NK-92 treated with Interleukin-12 subunit alpha and Interleukin-12 subunit beta, amount 100 ng/mL, for 24 hours (cell line): ENCODE measurements around the gene LPIN1.

ENCODE experiments used
- DNase-seq: peaks from one replicate; lab custom pipeline; 2025; lab: John Stamatoyannopoulos, UW

LPIN1 gene, protein sequence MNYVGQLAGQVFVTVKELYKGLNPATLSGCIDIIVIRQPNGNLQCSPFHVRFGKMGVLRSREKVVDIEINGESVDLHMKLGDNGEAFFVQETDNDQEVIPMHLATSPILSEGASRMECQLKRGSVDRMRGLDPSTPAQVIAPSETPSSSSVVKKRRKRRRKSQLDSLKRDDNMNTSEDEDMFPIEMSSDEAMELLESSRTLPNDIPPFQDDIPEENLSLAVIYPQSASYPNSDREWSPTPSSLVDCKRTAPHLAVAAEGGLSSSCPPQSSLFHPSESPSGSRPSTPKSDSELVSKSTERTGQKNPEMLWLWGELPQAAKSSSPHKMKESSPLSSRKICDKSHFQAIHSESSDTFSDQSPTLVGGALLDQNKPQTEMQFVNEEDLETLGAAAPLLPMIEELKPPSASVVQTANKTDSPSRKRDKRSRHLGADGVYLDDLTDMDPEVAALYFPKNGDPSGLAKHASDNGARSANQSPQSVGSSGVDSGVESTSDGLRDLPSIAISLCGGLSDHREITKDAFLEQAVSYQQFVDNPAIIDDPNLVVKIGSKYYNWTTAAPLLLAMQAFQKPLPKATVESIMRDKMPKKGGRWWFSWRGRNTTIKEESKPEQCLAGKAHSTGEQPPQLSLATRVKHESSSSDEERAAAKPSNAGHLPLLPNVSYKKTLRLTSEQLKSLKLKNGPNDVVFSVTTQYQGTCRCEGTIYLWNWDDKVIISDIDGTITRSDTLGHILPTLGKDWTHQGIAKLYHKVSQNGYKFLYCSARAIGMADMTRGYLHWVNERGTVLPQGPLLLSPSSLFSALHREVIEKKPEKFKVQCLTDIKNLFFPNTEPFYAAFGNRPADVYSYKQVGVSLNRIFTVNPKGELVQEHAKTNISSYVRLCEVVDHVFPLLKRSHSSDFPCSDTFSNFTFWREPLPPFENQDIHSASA

DNA sequence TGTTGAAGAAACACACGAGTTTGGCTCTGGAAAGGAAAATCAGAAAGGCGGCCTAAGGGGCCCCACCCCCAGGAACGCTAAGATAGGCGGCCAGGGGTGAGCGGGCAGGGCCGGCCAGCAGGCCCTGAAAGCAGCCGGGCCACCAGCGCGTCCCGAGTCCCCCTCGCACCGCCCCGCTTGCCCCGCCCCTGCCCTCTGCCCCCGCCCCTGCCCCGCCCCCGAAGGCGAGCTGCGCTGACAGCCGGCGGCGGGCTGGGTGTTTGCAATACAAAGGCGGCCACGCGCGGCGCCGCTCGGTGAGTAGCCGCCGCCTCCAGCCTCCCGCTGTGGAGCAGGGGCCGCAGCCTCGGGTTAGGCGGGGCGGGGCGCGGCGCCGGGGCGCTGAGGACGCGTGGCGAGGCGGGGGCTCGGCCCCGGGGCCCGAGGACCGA, at the start of gene LPIN1:
LPIN1 (plus strand) TSS at position 257 of the 431 bp plus-strand sequence. CDS start 18,910 bp downstream, outside the sequence.
- DNase-seq, result peak; percentile 83

DNA sequence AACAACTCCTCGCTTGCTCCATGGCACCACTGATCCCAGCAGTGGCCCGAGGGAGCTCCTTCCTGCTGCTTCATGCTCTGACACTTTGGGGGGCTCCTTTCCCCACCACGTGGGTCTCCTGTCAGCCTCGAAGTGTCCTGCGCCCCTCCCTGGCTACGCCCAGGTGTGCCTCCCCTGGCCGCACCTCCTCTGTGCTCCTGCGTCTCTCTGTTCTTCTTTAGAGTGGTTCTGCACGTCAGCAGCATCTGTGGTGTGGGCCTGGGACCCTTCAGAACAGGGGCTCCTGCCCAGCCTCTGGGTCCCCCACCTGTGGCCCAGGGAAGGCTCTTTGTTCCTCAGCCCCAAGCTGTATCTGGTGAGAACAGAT, 49.7 kb upstream of the LPIN1 start:
- no peak for DNase-seq

DNA sequence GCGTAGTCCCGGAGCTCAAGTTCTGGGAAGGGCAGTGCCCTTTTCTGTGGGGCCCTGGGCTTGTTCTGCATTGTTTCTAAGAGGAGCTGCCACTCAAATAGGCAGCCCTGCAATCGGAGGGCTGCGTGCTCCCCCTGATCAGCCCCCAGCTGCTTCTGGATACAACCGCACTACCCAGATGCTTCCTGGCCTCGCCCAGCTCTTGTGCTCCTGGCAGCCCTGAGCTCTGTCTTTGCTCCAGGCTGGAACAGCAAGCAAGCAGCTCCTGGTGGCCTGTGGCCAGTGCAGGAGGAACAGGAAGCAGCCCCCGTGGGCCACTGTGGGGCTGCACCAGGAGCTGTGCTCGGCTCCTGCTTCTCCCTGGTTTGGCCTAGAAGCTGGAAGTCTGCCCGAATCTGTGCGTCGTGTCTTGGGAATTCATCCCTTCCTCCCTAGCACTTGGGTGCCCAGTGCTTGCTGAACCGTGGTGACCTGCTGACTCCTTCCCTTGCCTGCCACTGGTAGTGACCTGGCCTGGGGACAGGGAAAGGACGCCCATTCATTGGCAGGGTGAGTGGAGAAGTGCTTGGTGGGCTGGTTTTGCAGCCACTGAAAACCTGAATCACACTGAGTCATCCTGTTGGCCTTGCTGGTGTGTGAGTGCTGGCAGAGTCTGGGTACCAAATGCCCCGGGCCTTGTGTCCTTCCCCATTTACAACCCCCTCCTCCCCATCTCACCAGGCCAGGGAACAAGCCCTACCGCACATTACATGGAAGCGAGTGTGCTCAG, 49.1 kb upstream of the LPIN1 start:
- no peak for DNase-seq

DNA sequence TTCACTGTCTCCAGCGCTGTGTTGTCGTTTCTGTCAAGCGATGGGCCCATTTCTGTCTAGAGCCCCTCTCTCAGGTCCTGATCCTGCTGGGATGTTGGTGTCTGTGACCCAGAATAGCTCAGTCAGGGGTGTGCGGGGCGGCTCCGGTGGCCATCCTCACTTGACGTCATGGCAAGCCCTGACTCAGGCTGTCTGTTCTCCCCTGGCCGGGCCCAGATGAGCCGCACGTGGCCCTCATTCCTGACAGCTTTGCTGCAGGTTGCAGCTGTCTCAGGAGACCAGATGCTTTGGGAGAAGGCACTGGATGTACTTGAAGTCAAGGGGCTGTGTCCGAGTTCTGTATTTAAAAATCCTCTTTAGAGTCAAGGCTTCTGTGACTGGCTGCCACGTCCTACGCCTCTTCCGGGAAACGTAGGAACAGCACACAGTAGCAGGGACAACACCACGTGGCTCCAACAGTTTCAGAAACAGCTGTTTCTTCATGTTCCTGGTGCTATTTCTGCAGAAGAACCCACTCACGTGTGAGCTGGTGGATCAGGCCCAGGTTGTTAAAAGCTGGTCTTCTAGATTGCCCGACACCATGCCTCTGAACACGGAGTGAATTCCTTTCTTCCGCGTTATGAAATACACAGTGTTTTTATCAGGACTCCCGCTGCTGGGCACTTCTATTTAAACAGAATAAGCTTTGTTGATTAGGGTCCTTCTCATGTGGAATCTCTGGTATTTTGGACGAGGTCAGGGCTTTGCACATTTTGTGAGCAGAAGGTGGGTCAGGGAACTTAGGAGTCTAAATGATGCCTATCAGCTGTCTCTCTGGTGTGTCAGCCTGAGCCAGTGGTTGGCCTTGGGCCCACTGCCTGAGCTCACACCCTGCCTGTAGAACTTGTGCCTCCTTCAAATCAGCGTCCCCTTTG, 48.2 kb upstream of the LPIN1 start:
- DNase-seq, result no peak

DNA sequence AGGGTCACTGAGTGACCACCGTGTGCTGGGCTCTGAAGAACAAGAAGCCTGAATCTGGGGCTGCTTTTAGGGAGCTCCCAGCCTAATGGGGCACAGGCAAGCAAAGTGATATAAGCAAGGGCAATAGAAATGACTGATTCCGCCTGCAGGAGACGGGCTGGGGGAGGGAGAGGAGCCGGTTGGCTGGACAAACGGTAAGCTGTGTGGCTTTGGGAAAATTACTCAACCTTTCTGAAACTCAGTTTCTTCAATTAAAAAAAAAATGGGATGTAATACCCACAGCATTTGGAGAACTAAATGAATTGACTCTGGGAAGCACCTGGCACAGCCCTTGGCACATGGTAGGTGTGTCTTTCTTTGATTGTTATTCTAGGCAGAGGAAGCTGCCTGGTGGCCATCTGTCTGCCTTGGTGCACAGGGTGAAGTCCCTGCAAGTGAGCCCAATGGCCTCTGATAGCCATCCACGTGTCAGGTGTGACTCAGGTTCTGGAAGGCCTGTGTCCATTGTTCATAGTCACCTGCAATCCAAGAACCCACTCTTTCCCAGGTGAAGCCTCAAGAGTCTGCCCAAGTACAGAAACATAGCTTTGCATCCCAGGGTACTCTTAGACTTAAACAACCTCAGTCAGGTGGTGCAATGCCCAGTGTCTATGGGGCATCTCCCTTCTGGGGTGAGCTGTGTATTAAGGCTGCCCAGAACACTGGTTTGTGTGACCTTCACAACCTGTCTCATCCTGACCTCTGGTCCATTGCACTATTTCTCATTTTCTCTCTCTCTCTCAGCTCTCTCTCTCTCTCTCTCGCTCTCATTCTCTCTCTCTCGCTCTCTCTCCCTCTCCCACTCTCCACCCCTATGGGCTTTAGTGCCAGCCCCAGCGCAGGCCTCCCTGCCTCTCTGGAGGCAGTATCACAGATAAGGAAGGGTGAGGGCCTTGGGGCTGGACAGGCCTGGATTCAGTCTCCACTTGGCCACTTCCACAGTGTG, 46.5 kb upstream of the LPIN1 start:
- no peak for DNase-seq

DNA sequence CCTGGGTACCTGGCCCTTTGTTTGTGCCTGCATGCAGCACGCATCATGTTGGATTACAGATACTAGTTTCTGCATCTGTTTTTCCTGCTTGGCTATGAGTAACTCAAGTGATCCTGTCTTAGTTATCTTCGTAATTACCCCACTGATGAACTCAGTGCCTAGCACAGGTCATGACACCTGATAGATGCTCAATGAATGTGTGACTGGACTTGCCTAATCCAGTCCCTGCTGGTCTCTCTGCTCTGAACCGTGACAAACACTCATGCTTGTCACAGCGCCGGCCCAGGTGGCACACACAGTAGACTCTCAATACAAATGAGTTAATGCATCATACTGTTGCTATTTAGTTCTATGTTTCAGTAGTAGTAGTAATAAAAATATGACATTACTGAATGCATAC, 45.2 kb upstream of the LPIN1 start:
- DNase-seq, result no peak

DNA sequence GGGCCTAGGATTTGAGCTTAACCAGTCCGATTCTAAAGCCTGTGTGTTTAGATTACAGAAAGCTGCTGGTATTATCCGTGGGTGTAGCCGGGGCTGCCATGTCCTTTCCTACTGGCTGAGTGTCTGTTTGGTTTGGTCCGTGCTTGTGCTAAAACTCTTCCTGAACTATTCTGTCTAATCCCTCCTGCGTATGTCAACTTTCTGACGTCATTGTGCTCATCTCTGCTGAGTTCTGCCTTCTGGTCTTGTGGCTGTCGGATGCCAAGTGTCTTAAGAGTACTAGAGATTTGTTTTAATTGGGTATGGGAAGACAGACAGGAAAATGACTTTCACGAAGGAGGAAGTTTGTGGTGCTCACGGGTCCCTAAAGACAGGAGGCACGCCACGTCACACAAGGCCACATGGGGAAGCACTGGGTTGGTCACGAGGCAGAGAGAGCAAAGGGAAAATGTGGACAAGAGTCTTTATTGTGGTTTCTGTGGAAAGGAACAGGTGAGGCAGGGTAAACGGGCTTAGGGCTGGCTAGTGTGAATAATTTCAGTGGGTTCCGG, 44.6 kb upstream of the LPIN1 start:
- no peak for DNase-seq

DNA sequence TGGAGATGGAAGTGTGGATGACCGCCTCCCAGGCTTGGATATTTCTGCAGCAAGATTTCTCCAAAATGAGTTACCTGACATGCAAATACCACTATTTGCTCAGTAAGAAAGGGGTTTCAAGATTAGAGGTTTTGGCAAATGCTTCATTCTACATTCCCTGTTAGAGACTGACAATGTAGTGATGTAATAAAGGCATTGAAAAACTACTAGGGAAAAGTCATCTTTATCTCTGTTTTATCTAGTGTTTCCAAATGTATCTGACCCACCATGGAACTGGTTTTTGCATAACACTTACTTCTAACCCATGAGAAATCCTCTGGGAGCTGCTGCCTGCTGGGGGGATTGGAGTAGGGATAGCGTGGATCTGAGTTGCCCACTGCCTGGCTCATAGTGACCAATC, 43.5 kb upstream of the LPIN1 start:
- DNase-seq, result no peak

DNA sequence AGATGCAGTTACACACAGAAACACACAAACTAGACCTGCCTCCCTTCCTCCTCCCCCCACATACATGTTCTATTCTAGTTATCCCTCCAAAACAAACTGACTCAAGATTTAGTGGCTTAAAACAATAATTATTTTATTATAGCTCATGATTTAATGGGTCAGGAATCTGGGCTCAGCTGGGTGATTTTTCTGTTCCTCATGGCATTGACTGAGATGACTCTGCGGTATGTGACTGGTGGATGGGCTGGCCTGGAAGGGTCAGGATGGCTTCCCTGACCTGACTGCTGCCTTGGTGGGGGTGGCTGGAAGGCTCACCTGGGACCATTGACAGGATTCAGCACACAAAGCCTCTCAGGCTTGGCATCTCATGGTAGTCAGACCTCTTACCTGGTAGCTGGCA, 42.7 kb upstream of the LPIN1 start:
- no peak for DNase-seq

DNA sequence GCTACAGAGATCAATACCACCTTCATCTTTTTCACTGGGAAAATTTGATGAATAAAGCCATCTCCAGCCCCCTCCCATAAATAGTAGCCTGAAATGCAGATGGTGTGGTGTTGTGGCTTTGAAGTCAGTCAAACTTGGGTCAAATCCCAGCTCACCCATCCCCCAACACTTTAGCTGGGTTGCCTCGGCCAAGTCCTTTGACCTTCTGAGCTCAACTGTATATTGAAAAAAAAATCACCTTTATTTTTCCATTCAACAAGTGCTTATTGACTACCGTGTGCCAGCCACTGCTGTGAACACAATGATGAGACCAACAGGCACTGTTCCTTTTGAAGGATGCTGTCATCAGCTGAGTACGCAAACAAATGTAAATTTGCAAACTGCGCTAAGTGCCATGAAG, 41.4 kb upstream of the LPIN1 start:
- DNase-seq, result no peak

DNA sequence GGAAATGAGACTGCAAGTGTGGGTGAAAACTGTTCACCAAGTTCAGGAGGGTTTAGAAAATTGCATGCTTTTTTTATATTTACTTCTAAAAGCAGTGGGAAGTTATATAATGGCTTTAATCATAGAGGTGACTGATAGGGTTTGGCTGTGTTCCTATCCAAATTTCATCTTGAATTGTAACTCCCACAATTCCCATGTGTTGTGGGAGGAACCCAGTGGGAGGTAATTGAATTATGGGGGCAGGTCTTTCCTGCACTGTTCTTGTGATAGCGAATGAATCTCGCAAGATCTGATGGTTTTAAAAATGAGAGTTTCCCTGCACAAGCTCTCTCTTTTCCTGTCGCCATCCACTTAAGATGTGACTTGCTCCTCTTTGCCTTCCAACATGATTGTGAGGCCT, 40.7 kb upstream of the LPIN1 start:
- DNase-seq, result no peak

DNA sequence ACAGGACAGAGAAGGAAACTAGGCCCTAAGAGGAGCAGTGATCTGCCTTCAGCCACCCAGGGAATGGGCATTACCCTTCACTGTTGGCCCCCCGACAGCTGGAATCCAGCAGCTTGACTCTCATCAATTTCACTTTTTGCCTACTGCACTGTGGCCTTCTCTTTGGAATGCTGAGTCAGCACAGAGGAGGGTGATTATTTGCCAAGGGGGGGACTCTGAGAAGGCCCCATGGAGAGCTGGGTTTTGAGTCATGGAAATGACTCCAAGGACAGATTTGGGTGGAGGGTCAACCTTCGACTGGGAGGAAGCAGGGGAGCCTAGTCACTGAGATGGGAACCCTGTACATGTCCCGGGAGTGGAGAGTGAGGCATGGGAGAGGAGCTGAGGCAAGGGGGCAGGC, 38.3 kb upstream of the LPIN1 start:
- DNase-seq, result no peak

DNA sequence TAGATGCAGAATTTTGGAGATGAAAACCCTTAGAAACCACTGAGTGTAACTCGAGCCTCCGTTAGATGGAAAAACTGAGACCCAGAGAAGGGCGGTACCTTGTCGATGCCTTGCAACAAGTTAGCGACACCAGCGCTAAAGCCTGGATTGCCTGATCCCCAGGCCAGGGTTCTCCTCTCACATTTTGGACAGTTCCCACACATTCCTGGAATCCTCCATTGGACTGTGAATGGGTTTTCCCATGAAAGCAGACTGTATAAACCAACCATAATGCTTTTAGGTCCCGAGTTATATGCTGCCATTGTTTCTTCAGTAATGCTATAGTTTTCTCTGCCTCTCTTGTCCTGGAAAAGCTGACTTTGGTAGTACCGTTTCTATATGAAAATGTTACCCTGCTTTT, 37.1 kb upstream of the LPIN1 start:
- no peak for DNase-seq

DNA sequence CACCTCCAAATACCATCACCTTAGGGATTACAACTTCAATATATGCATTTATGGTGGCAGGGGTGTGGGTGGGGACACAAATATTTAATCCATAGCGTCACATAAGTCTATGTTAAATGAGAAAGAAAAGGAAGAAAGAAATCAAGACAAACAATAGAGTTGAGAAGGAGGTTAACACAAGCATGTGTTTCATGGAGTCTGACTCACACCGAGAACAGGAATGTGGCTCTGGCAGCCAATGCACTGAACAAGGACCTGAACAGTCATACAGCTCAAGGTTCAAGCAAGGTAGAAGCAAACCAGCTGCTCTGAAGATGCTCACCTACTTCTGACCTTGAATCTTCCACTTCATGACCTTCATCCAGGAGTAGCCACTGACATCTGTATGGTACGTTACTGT, 36.2 kb upstream of the LPIN1 start:
- no peak for DNase-seq

DNA sequence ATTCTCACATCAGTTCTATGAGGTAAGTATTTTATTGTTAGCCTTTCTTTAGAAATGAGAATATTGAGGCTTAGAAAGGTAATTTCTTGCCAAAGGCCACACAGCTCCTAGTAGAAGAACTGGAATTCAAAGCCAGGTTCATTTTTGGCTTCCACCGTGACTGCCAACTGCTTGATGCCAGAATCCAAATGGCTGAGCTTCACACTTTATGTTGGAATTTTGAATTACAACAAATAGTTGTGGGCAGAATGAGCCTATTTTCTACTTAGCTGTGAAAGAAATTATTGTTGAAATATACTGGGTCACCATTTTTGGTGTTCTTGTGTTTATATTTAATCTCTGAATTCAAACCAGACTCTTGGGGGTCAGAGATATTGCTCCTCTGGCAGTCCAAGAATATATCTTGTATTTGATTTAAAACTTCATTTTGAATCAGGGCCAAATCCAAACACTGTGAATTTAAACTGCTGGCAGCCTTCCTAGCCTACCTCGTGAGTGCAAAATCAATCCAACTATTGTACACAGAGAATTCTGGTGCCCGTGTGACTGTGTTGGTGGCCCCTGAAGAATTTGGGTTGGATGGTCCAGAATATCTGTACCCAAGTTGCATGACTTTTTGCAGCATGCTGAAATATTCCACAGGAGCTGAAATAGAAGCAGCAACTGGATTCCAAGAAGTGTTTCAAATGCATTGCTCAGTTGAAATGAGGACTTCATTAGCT, 35.6 kb upstream of the LPIN1 start:
- DNase-seq, result no peak

DNA sequence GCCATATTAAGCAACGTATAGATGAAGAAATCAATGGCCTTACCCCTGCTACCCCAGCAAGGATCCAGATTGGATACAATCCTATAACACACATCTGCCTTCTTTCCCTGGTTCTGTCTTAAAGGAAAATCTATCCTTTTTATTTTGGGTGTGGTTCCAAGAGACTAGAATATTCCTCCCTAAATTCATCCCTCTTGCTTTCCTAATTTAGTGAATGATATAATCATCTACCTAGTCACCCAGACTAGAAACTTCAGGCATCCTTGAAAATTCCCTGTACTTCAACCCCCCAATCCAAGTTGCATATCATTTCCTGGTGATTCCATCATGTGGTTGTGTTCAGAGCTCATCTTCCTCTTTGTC, 35.1 kb upstream of the LPIN1 start:
- no peak for DNase-seq

DNA sequence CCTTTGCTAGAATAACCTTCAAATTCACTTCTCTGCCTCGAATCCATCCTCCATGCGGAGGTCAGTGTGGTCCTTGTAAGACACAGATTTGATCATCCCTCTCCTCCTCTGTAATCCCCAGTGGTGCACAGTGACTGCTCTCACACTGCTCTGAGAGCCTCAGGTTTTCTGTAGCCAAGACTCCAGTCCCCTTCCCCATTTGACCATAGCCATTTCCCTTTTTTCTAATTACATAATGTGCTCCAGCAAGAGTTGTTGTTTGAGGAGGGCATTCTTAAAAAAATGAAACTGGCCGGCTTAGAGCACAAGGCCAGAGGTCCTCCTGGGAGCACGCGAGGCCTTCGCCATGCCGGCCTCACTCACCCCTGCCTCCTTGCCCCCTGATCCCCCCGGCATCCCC, 34.7 kb upstream of the LPIN1 start:
- DNase-seq, result no peak

DNA sequence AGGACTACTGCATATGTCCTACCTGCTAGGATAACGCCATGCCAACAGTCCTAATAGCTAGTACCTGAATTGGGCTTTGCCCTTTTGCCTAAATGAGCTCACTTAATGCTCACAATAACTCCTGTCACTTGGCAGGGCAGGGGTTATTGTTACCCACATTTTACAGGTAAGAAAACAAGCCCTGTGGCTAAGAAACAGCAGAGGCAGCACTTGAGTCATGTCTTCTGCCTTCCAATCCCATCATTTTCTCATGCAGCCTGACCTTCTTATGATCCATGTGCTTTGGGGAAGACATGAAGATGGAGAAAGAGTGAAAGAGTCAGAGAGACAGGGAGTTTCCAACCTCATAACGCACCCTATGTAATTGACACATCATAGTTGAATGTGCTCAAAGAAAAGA, 33.6 kb upstream of the LPIN1 start:
- no peak for DNase-seq

DNA sequence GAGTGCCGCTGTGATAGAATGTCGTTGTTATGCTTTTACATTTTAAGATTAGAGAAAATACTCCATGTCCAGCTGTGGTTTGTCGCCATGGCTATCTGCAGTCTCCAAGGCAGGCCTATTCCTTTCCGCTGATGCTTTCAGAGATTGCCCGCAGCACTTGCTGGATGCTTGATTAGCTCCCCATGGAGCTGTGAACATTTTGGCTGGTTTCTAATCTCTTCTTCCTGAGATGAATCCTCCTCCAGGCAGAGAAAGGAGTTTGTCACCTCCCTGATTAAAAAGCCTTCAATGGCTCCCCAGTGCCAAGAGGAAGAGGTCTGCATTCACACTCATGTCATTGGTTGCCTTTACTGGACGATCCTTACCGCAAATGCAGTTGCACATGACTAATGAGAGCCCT, 32.6 kb upstream of the LPIN1 start:
- no peak for DNase-seq
